Measurements from ENCODE around the gene SLPI.

SLPI gene

DNA sequence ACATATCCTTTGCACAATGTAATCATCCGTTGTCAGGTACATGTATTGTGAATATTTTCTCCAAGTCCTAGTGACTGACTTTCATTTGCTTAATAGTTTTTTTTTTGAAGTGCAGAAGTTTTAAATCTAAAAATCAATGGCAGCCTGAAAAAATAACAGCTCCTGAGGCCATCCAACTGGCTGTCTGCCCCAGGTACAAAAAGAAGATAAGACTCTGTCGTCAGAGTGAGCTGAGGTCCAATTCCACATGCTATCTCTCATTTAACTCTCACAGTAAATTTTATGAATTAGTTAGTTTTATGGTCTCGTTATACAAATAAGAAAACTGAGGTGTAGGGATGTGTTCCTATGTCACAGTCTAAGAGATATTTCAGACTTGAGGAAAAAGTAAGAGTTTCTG, 21.0 kb upstream of the SLPI start:
- DNase-seq (ENCODE audit: low read depth in 2 of 2), result no peak

- no peak for DNase-seq (ENCODE audit: low read depth in 2 of 2)
Measured at GRCh38 chr20:45269754-45270270, 15.4 kb upstream of the SLPI start.

DNA sequence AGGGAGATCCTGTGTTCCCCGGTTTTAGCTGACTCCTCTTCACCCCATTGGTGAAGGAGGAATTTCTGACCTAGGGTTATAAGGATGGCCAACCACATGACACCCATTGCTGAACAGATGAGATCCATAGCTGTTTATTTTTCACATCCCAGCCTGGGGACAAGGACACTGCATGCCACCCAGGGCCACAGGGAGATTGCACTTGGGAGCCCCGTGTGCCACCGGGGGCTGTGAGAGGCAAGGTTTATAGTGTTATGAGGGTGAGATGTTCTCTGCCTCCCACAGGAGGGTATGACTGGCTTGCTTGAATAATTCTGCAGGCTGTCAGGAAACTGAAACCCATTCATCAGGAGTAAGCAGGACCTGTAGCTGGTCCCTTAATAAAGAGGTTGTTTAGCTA, 14.7 kb upstream of the SLPI start:
- no peak for DNase-seq (ENCODE audit: low read depth in 2 of 2)

GRCh38 chr20:45268531-45268930, 14.2 kb upstream of the SLPI start:
- DNase-seq (ENCODE audit: low read depth in 2 of 2), result no peak

DNA sequence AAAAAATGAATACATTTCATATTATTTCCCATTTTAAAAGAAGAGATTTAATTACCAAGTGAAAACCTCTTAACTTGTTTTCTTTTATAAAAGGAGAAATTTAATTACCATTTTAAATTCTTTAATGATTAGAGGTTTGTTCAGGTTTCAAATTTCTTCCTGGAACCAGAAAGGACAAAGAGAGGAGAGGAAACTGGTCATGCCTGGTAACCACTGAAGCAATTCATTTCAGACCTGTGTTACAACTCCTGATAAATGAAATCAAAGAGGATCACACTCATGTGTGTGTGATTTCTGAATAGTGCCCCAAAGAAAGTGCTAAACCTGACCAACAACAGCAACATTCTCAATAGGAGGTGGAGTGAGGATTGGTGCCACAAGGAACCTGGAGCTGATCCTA, 12.6 kb upstream of the SLPI start:
- DNase-seq (ENCODE audit: low read depth in 2 of 2), result no peak

DNA sequence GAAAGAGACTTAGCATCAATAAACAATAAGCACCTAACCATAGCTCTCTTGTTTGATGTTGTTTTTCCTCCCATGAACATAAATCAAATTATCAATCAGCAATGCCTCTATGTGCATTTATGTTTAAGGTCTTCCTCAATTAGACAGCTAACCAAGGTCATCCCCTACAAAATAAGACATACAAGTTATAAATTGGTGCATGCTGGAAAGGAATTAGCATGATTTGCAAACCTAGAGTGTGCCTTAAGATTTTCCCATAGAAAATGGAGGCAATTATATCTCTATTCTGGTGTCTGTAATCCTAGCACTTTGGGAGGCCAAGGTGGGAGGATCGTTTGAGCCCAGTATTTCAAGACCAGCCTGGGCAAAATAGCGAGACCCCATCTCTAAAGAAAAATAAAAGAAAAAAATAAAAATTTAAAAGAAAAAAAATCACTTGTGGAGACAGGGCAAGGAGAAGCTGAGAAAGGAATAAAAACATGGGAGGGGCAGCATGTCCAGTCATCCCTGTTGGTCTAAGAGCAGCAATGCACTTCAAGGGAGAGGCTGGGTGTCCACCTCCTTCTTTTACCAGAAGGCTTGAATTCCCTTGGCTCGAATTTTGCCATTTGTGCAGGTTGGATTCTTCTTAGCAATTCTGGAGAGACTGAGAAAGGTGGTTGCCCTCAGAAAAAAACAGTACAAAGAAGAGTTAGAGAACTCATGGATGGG, 9.3 kb upstream of the SLPI start:
- no peak for DNase-seq (ENCODE audit: low read depth in 2 of 2)

- no peak for DNase-seq (ENCODE audit: low read depth in 2 of 2)
Measured at GRCh38 chr20:45258664-45259063, 4.3 kb upstream of the SLPI start.

- no peak for DNase-seq (ENCODE audit: low read depth in 2 of 2)
Measured at GRCh38 chr20:45258259-45258658, 3.9 kb upstream of the SLPI start.

- DNase-seq (ENCODE audit: low read depth in 2 of 2), result no peak
Measured at GRCh38 chr20:45257711-45258110, 3.3 kb upstream of the SLPI start.

DNA sequence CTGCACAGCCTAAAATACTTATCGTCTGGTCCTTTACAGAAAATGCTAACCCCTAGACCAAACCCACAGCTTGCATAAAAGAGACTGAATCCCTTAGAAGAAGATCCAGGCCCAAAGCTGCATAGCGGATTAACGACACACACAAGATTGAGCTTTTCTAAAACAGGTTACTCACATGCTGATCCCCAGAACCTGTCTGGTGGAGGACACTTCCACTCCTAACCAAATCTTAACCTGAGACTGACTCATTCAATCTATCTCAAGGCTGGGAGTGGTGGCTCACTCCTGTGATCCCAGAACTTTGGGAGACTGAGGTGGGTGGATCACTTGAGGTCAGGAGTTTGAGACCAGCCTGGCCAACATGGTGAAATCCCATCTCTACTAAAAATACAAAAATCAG, 2.8 kb upstream of the SLPI start:
- no peak for DNase-seq (ENCODE audit: low read depth in 2 of 2)

DNA sequence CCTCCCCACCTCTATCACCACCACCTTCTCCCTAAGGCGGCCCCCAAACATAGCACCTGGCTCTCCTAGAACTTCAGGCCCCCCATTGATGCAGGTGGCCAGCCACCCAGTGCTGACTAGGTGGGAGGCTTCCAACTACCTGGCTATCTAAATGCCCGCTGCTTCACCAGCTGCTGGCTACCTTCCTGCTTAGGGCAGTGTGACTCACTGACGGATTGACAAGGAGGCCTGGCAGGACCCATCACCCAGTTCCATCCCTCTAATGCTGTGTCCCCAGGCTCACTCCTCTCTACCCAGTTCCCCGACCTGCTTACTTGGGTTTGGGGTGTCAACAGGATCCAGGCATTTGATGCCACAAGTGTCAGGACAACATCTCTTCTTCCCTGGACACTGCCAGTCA, 1.1 kb downstream of the SLPI start:
- no peak for DNase-seq (ENCODE audit: low read depth in 2 of 2)

- no peak for DNase-seq (ENCODE audit: low read depth in 2 of 2)
Measured at GRCh38 chr20:45251884-45252560, 2.3 kb downstream of the SLPI start.

DNA sequence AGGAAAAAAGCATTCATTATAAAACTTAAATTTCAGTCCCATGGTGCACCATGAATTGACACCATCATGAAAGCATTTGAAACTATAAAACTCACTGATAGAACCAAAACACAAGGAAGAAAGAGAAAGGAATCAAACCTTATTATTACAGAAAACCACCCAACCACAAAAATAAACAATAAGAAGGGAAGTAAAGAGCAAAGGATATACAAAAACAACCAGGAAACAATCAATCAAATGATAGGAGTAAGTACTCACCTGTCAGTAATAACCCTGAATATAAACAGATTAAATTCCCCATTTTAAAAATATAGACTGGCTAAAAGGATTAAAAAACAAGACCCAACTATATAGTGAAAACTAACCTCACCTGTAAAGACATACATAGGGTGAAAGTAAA, 5.8 kb downstream of the SLPI start:
- no peak for DNase-seq (ENCODE audit: low read depth in 2 of 2)

DNA sequence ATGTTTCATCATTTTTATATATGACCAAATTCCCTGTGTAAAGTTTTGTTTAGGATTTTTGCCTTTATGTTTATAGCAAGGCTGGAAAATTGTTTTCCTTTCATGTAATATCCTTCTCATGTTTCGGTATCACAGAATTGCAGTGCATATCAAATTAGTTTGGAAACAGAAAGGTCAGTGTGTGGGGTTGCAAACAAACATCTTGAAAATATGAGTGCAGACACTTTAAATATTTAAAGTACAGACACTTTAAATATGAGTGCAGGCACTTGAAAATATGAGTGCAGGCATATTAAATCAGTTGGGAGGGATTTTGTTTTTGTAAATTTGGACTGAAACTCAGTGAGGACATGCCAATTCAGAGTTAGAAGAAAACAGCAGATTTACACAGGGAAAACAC, 6.5 kb downstream of the SLPI start:
- no peak for DNase-seq (ENCODE audit: low read depth in 2 of 2)

DNA sequence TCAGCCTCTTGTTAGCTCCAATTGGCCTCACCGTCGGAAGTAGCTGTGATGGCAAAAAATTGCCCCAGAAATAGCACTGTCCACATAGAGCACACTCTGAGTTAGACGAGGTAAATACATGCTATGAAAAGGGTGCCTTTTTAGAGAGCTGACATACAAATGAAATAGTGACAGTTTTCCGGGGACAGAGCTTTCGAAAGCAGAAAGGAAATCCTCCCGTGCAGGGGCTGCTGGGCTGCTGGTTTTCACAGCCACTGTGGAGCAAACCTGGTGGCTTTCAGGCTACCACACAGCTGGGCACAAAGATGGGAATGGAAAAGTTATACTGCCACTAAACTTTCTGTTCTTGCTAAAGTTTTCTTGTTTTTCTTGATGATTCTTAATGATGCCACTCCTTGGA, 8.3 kb downstream of the SLPI start:
- DNase-seq (ENCODE audit: low read depth in 2 of 2), result no peak

DNA sequence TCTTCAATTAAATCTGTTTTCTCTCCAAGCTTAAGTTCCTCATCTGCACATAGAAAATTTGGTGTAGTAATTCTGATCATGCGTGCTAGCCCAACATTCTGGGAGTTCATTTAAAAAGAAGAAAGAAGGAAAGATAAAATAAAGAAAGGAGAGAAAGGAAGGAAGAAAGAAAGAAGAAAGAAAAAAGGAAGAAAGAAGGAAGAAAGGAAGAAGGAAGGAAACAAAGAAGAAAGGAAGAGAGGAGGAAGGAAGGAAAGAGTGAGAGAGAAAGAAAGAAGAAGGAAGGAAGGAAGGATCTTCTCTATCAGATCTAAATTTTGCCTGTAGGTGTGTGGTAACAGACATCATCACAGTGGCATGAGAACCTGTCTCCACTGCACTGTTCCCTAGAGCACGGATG, 16.2 kb downstream of the SLPI start:
- DNase-seq (ENCODE audit: low read depth in 2 of 2), result no peak

- no peak for DNase-seq (ENCODE audit: low read depth in 2 of 2)
Measured at GRCh38 chr20:45235995-45236394, 18.4 kb downstream of the SLPI start.

- DNase-seq (ENCODE audit: low read depth in 2 of 2), result no peak
Measured at GRCh38 chr20:45230631-45231030, 23.7 kb downstream of the SLPI start.

GRCh38 chr20:45229264-45230056, 24.9 kb downstream of the SLPI start:
- no peak for DNase-seq (ENCODE audit: low read depth in 2 of 2)

- no peak for DNase-seq (ENCODE audit: low read depth in 2 of 2)
Measured at GRCh38 chr20:45226287-45226686, 28.1 kb downstream of the SLPI start.

GRCh38 chr20:45223136-45223535, 31.2 kb downstream of the SLPI start:
- DNase-seq (ENCODE audit: low read depth in 2 of 2), result no peak

DNA sequence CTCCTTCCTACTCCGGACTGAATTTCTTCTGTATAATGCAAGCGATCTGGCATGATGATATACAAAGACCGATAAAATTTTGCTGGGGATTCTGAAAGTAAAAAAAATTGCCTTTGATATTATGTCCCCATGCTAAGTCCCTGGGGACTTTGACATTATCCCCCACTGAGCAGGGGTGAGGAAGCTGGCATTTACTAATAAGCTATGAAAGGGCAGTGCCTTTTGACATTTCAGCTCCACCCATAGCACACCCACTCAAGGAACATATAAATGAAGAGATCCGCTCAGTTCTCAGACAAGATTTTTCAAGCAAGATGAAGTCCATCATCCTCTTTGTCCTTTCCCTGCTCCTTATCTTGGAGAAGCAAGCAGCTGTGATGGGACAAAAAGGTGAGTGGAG, 33.3 kb downstream of the SLPI start, which contains the start of gene SEMG2:
SEMG2 (plus strand) TSS at position 298 of the 400 bp plus-strand sequence; CDS start at position 315, 17 bp downstream.
- no peak for DNase-seq (ENCODE audit: low read depth in 2 of 2)

DNA sequence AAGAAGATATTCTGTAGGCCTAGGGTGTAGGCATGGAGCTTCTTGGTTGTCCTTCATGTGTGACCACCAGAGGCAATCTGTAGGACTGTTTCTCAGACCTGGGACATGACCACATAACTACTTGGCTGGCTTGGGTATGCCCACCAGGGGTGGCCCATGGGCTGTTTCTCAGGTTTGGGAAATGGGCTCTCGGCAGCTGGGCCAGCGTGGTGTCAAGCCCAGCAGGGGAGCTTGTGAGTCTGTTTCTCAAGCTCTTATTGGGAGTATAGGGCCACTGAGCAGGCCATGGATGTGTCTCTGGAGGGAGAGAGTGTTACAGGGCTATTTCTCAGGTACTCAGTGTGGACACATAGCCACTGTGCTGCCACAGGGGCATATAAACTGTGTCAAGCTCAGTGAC, 35.7 kb downstream of the SLPI start:
- DNase-seq (ENCODE audit: low read depth in 2 of 2), result no peak
